HS-5 (cell line): Measurements from ENCODE around the gene MAST4.
"Not testable (repeated sequence)": the region's sequence is repeated elsewhere in the genome, so short reads cannot be mapped to it uniquely, and the experiment has no call there.

ENCODE experiments used
- DNase-seq: peaks from one replicate; pipeline ENCODE4 v3.0.0-alpha.2; 2012; ENCODE audit warnings: low read depth

MAST4 gene

DNA sequence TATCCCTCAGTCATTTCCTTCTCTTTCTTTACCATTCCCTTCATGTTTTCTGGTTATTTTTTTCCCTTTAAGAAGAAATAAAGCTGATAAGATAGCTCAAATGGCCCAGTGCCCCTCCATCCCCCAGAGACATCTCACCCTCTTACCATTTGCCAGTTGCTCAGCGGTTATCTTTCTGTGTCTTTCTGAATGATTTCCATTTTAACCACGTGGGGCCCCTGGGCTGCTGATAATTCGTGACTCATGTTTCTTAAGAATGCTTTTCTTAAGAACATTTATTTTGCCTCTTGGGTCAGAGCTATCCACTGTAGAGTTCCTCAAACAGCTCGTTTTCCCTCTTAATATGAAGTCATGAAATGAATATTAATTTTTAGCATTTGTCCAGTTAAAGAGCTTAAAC, 147.8 kb downstream of the MAST4 start:
- no peak for DNase-seq

DNA sequence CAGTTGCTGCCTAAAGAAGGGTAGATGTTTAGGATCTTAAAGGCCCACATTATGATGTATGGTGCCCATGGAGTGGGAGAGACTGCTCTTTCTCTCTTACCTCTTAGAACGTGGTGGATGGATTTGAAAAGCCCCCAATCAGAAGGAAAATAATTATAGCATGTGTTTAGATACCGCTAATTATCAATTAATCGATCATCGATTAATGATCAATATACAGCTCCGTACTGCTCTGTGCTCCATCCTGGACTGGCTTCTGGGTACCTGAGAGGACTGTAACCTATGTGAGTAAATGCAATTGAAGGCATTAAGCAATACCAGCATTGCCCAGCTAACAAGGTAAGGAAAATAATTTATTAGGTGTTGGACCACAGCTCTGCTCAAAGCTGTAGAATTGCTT, 149.1 kb downstream of the MAST4 start:
- DNase-seq, result no peak

DNA sequence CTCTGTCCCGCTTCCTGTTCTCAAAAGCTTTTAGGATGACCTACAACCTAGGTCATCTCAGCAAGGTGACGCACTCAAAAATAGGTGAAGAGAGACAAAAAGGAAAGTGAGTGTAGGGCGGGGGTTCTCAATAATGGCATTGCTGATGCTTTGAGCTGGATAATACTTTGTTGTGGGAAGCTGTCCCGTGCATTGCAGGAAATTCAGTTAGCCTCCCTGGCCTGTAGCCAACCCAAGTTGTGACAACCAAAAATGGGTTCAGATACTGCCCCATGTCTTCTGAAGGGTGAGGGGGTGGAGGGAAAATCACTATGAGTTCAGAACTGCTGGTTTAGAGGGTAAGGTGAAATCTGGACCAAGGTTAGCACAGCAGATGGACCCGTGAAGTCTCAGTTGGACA, 151.4 kb downstream of the MAST4 start:
- no peak for DNase-seq

DNA sequence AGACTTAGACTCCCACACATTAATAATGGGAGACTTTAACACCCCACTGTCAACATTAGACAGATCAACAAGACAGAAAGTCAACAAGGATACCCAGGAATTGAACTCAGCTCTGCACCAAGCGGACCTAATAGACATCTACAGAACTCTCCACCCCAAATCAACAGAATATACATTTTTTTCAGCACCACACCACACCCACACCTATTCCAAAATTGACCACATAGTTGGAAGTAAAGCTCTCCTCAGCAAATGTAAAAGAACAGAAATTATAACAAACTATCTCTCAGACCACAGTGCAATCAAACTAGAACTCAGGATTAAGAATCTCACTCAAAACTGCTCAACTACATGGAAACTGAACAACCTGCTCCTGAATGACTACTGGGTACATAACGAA, 156.5 kb downstream of the MAST4 start:
- DNase-seq, result not testable (repeated sequence)

DNA sequence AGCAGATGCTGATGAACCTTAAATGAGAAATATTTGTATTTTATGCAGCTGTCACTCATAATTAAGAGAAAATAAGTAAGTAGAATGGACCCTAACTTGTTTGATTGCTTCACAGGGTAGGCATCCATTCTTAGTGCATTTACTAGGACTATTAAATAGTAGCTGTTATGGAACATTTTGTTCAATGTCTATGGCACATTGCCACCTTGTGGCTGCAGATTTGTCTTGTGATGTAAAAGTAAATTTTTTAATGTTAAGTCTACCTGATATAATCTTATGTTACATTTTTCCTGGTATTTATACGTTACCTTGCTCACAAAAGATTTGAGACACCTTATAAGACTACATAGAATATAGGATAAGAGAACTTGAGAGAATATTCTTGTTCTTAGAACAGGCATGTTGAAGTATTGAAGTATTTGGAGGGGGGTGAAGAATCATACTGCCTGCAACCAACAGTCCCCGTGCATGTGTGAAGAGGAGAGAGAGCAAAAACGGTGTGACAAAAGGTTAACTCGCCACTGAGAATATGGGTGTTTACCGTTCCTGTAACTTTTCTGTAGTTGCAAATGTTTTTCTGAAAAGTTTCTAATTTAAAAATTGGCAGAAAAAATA, 161.1 kb downstream of the MAST4 start:
- DNase-seq, result peak; percentile 28

DNA sequence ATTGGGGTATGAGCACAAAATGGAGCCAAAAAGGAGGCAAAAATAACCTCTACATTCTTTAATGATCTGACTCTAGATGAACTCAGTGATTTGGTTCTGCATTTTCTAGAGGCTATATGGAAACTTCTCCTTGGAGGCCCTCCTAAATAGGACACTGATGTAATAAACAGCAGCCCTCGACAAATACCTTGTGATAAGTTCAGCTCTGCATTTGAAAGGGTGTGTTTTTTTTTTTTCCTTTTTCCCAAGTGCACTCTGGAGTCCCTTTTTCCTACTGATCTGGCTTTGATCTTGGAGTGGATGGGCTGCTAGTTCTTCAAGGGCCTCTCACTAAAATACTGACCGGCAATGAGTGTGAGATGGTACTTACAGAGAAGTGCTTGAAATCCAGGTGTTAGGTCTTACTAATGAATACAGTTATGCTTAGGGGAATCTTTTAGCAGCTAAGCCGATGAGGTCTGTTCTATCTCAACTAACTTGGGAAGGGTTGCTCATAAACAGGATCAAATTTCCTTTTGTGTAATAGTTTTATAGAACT, 161.7 kb downstream of the MAST4 start:
- DNase-seq, result no peak

DNA sequence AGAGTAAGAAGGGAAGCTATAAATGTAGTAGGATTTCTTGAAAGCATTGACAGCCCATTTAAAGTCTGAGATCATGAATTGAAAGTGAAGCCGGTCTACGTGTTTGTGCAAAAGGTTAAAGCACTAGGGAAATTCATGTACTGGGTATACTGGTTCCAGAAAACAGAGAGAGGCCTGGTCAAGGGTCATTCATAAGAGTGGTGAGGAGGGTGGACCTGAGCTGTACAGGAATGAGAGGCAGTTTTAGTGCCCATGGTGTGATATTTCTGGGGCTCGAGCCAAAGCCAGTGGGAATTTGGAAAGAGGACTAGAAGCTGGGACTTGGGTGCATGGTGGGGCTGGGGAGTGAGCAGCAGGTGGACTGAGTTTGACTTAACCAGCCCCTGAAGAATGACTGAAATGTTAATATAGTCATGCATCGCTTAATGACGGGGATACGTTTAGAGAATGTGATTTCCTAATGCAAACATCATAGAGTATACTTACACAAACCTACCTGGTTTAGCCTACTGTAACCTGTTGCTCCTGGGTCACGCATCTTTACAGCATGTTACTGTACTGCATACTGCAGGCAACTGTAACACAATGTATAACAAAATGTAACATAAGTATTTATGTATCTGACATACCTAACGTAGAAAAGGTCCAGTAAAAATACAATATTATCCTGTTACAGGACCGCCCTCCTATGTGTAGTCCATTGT, 173.0 kb downstream of the MAST4 start:
- no peak for DNase-seq

DNA sequence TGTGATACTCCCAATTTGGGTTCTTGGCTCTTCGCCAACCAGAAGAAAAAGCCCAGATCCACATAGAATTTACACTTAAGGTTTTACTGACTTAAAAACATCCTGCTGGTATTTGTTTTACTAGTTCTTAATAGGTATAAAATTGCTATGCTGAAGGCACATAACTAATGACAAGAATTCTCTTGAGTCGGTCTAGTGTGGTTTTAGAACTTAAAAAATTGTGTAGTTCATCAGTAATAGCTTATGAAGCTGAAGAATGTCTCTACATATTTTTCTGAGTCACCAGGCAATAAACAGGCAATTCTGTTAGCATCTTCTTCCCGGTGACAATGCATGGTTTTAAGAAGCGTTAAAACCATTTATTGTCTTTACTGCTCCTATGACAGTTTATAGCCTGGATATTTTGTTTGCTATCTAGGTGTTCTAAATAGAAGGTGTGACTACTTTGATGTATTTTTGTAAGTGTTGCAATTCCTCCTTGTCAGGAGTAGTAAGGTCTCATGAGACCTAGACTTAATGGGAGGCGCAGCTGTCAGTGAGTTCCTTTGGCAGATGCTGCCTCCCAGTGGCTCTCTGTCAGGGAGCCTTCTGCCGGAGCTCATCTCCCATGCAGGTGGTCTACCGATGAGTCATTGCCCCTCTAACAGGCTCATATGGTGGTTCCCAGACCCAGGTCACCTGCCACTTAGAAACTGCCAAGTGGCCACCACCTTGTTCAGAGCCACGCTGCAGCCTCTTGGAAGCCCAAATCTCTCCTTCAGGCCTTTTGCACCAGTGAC, 173.8 kb downstream of the MAST4 start:
- no peak for DNase-seq

DNA sequence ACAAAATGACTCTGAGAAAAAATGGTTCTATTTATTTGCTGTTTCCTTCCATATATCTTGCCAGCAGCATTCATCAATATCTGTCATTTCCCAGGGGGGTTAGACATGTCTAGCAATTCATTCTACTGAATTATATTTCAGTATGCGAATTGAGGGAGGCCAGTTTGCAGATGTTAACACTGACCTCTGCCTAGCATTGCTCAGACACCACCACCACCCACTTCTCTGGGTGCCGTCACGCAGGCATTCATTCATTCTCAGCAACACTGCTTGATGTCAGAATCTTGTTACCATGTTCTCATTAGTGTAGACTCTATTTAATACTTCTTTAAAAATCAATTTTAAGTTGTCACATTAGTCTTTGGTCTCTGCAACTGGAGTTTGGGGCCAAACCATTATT, 181.7 kb downstream of the MAST4 start:
- no peak for DNase-seq

DNA sequence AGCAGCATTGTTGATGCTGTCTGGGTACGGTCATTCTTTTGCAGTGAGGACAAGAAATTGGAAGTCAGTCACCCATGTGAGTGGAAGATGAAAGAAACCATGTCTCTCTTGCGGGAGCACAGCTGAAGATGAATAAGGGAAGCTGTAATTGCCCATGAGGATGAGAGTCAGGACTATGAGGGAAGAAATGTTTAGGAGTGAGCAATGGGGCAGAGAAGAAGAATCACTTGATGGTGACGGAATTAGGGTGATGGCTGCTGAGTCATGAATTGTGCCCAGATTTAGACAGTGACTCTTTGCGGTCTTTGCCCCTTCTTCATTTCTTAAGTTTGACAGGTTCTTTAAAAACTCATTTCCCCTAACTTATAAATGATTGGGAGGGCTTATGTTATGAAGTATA, 183.3 kb downstream of the MAST4 start:
- no peak for DNase-seq

DNA sequence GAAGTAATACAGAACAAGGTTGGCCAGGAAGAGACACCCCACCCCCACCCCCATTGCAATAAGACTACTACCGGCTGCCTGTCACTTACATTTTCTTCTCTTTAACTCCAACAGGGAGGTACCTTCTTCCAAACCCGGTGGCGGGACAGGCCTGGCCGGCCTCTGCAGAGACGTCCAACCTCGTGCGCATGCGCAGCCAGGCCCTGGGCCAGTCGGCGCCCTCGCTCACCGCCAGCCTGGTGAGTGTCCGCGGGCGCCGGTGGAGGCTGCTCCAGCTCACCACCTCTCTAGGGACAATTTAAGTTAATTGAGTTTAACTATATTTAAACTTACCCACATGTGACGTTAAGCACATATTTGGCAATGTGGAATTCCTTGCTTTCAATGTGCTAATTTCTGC, 192.4 kb downstream of the MAST4 start:
- DNase-seq, result no peak

DNA sequence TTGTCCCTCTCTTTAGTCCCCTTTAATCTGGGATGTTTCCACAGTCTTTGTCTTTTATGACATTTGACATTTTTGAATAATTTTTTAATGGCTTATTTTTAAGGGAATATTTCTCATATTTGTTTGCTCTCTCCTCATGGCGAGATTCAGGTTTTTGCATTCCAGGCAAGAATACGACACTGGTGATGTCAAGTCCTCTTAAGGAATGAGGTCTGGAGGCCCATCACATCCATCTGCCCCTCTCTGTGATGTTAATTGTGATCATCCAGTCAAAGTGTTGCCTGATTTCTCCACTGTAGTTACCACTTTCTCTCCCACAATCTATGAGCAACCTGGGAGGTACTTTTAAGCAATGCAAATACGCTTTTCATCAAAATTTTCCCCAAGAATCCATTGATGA, 193.2 kb downstream of the MAST4 start:
- DNase-seq, result no peak

DNA sequence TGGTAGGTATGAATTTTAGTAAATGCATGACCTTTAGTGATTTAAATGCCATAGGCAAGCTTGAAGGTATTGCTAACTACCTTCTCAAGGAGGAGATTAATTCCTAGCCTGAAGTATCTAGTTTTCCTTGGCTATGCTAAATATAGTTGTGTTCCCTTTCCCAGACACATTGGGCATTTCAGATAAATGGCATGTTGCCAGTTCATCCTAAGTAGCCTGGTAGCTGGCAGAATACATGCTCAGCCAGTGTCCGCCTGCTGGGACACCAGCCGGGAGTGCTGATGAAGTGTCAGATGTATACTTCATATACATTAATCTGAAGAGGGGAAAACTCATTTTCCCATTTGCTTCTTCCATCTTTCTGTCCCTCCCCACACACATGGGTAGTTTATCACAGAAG, 196.9 kb downstream of the MAST4 start:
- DNase-seq, result no peak

DNA sequence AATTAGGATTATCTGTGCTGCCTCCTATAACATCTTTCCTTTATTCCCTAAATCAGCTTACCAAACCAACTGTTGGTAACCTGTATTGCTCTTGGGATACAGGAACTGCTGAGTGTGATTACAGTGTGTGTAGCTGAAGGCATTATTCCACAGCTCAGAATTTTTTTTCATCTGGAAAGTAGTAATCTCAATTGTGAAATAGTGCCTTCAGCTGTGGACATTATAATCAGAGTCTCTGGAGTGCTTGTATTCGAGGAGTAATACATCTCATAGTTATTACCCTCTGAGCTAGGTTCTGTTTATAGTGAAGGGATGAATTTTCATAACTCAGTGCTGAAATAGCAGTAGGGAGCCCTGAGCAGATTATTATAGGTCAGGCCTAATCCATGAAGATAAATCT, 199.5 kb downstream of the MAST4 start:
- no peak for DNase-seq

DNA sequence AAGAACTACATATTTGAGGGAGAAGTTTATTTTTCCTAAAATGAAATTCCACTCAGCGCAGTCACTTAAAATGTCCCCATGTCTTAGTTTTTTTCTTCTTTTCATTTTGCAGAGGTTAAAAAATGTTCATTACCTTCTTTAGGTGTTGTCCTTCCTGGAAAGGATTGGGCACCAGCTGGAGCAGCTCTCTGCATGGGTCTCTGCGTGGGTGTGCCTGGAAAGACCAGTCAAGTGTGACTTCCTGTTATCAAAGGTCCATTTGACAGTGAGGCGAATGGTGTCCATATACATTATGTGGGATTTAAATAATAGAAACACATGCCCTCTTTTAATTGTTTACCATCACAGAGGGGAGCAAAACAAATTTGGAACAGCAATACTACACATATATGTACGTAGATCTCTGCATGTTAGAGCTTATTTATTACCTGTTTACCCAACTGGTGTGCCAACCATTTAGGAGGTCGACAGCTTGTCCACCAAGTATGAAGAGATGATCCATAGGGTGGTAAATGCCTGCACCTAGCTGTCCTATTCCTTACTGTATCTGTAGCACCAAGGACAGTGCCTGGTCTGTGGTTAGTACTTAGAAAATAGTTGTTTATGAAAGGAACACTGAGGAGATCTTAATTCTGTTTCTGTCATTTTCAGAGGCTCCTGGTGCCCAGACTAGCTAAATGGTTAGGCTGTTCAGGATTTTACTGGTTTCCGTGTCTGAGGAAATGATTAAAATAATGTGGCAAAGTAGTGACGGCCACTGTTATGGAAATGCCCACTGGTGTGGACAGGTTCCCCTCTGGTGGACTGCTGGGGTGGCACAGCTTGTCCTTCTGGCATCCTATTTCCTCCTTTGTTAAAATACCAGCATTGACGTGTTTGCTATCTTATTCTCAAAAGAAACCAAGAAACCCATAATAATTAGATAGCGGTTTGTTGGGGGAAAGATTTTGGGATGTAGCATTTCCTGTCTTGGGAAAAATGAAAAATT, 200.4 kb downstream of the MAST4 start:
- no peak for DNase-seq

DNA sequence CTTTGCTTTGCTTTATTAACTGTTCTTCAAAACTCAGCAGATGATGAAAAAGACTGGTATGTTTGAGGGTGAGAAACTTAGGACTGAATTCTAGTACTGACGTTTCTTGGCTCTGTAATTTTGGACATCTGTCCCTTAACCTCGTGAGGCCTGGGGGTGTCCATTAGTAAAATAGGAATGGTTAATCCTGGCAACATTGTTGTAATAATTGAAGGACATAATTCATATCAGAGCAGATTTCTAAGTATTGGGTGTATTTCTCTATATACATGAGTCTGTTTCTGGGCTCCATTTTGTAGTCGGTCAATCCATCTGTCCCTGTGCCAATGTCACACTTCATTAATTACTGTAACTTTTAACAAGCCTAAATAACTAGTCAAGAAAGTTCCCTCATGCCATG, 206.7 kb downstream of the MAST4 start:
- no peak for DNase-seq

DNA sequence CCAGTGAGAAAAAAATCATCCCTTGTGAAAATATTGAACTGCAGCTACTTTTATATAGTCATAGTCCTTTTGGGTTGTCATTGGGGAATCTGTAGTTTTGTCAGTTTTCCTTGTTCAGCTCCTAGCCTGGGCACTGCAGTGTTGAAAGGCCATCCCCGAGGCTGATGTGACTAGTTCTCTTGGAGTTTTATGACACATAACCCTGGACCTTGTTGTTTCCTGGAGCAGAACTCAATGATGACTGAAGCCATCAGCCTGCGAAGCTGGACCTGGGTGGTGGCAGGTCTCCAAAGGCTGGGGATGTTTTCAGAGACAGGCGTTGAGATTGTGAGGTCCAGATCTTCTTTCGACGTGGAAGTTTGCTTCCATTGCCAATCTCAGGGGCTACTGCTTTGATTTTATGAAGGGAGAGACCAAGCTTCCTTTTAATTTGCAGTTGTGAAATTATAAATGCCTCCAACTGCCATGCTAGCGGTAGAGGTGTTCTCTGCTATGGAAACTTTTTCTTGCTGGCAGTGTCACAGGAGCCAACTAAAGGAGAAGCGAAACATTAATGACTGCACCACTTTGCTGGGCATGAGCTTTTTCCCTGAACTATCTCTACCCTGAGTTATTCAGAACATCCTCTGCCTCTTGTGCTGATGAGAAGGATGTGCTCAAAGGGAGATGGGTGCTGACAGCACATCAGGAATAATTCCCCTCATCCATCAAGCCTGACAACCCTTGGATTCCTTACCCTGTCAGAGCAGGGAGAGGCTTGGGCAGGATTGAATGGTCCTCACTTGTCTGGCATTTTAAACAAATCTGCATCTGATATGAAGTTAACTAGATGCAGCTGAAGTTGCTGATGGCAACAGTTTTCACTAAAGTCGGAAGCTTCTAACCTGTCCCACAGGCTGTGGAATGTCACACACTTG, 209.6 kb downstream of the MAST4 start:
- no peak for DNase-seq

DNA sequence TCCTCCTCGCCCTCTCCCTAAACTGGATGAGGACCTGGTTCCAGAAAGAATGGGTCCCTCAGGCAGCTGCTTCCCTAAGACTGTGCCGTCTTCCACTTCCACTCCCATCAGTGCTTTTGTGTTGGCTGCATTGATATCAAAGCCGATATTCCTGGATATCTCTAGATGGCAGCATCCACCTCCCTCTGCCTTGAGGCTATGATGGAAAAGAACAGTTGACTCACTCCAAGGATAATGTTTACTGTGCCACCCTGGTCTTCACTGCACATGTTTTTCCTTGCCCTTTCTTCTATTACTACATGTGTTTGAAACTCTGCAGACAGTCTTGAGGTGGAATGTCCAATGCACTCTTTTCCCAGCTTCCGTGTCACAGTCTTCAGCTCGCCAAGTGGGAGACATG, 211.6 kb downstream of the MAST4 start:
- peak; percentile 18 for DNase-seq

DNA sequence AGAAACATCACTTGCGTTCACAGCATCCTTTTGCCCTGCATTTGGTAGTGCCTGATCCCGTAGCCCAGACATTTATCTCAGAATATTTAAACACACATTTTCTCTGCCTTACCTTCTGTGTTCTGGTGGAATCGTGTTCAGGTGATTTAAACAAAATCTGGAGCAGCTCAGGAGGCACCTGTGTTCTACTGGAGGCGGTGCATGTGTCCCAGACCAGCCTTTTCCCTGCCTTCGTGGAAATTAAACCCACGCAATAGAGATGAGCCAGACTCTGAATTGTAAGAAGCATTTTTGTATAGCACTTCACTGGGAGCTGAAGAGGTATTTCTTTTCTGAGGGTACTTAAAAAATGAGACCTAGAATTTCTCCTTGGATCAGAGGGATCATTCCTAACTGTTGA, 212.5 kb downstream of the MAST4 start:
- no peak for DNase-seq

DNA sequence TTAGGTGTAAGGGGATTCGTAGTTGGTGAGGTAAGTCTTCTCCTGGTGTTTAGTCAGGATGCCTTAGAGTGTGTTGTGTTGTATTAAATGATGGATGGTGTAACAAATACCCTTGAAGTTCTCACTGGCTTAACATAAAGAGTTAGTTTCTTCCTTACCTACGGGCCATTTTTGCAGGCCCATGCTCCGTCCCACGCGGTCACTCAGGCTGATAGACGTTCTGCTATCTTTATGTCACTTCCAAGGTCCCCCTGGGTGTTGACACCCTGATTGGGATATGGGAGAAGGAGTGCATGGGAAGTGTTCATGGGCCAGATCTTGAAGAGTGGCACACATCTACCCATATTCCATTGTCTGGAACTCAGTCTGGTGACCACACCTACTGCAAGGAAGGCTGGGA, 214.0 kb downstream of the MAST4 start:
- no peak for DNase-seq

DNA sequence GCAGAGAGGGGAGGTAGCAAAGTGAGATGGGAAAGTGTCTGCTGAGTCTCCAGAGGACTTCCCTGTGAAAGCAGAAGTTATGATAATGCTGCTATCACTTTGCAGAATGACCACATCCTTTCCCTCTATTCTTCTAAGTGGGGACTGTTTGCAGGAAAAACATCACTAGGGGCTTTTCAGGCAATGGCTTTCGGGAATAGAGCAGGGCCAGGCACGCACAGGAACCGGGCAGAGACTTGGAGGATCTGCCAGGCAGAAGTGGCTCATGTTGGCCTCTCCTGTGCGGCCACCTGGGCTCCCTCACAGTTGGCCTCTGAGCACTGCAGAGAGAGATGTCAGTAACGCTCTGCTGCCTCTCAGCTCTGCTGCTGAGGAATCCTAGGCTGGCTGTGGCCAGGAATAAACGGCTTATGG, 214.7 kb downstream of the MAST4 start:
- DNase-seq, result no peak
